Uterus (tissue), 2 donors: ENCODE data around the gene LHPP.

Experiments
- CTCF ChIP-seq, 4 experiments: fragments of 200-600 bp in 2 of 4; fragments of 450-650 bp in 2 of 4; sonication (generic) in 2 of 4; IDR thresholded peaks; one replicate each; pipeline ENCODE4 v1.5.1; 2016 to 2019; ENCODE audit warnings: antibody characterized with exemption in 4 of 4, mild to moderate bottlenecking in 2 of 4, moderate library complexity in 1 of 4
- POLR2A ChIP-seq, 2 donors: fragments of 450-650 bp; IDR thresholded peaks; one replicate each; pipeline ENCODE4 v1.6.1; 2016; ENCODE audit warnings: antibody characterized with exemption in 2 of 2, mild to moderate bottlenecking in 1 of 2, moderate library complexity in 1 of 2

- TF ChIP-seq CTCF (IDR thresholded peaks at IDR 0.05) (no peak), POLR2A (IDR thresholded peaks at IDR 0.05) (no peak)
Measured at GRCh38 chr10:124651402-124651891, 189.8 kb downstream of the LHPP start.
